22Rv1 (cell line): ENCODE data around the gene GTF3C5.

ENCODE experiments used
- CTCF ChIP-seq: fragments of 450-650 bp; IDR thresholded peaks from 2 replicates; pipeline ENCODE4 v1.5.1; 2017; ENCODE audit warnings: mild to moderate bottlenecking
- ZFX ChIP-seq: fragments of 450-650 bp; IDR thresholded peaks from 2 replicates; pipeline ENCODE4 v1.6.1; 2017; ENCODE audit warnings: antibody characterized with exemption, borderline replicate concordance

GRCh38 chr9:133026426-133026825, 4.4 kb upstream of the GTF3C5 start:
- TF ChIP-seq CTCF = no peak
- no peak for TF ChIP-seq ZFX
